HG02885 (cell line): ENCODE results near the gene PPP1R13L.

Experiments used
- ATAC-seq: cut with Tn5 transposase; IDR thresholded peaks from one replicate; pipeline ENCODE4 v1.9.1; 2021; ENCODE audit warnings: mild to moderate bottlenecking; ENCODE audit not compliant: unreplicated experiment, poor library complexity

The PPP1R13L gene, protein sequence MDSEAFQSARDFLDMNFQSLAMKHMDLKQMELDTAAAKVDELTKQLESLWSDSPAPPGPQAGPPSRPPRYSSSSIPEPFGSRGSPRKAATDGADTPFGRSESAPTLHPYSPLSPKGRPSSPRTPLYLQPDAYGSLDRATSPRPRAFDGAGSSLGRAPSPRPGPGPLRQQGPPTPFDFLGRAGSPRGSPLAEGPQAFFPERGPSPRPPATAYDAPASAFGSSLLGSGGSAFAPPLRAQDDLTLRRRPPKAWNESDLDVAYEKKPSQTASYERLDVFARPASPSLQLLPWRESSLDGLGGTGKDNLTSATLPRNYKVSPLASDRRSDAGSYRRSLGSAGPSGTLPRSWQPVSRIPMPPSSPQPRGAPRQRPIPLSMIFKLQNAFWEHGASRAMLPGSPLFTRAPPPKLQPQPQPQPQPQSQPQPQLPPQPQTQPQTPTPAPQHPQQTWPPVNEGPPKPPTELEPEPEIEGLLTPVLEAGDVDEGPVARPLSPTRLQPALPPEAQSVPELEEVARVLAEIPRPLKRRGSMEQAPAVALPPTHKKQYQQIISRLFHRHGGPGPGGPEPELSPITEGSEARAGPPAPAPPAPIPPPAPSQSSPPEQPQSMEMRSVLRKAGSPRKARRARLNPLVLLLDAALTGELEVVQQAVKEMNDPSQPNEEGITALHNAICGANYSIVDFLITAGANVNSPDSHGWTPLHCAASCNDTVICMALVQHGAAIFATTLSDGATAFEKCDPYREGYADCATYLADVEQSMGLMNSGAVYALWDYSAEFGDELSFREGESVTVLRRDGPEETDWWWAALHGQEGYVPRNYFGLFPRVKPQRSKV

GRCh38 chr19:45404557-45405434, at the start of gene PPP1R13L:
PPP1R13L (minus strand) TSS chr19:45405069; CDS start chr19:45398318, 6,751 bp downstream.
- ATAC-seq = no peak

GRCh38 chr19:45451850-45452387, 47.0 kb upstream of the PPP1R13L start:
- ATAC-seq = no peak

DNA sequence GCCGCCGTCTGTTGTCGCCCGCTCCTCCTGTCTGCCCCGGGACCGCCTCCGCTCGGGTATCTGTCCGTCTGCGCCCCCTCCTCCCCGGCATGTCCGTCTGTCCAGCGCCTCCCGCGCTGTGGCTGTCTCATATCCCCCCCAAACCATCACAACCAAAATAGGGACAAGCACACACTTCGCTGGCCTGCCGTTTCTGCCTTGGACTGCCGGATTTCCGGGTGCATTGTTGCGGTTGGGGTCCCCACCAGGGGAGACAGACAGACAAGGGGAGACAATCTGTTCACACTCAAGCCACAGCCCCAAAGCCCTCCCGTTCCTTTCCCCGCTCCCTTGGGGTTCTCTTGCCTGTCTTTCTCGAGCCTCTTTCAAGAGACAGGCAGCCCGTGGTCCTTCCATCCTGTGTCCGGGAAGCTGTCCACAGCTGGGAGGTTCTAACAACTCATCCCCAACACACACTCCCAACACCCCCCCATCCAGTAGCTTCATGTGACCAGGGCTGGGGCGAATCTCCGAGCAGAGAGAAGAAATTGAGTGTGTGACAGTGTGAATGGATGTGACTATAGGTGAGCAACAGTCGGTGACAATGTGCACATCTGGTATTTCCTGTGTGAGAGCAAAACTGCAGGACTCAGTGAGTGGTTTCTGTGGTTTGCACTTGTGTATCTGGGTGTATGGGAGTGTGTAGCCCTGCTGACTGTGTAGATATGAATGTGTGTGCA, 46.4 kb upstream of the PPP1R13L start:
- peak; percentile 14 for ATAC-seq

DNA sequence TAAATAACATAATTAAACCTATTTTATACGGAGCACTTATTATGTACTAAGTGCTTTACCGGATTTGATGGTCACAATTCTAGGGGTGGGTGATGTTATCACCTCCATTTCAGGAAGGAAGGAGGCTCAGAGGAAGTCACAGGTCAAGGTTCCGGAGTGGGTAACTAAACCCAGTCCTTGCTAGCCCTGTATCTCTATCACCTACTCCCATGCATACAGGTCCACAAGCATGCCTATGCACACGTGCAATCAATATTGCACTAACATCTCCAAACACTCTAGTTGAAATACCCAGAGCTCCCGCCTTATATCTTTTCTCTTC, 45.1 kb upstream of the PPP1R13L start:
- peak; percentile 9 for ATAC-seq

- no peak for ATAC-seq
Measured at GRCh38 chr19:45448887-45449299, 44.0 kb upstream of the PPP1R13L start.

- no peak for ATAC-seq
Measured at GRCh38 chr19:45448425-45448756, 43.5 kb upstream of the PPP1R13L start.

DNA sequence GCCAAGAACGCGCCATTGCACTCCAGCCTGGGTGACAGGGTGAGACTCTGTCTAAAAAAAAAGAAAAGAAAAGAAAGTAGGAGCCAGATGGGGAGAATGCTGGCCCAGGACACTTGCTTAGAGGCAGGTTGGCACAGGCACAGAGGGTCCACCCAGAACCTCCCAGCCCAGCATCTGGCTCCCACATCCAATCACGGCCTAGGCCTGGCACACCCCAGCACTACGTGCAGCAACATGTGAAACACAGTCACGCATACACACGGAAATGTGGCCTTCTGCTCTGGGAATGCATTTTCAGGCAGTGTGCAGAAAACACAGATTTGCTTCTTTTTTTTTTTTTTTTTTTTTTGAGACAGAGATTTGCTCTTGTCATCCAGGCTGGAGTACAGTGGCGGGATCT, 42.1 kb upstream of the PPP1R13L start:
- ATAC-seq = no peak

DNA sequence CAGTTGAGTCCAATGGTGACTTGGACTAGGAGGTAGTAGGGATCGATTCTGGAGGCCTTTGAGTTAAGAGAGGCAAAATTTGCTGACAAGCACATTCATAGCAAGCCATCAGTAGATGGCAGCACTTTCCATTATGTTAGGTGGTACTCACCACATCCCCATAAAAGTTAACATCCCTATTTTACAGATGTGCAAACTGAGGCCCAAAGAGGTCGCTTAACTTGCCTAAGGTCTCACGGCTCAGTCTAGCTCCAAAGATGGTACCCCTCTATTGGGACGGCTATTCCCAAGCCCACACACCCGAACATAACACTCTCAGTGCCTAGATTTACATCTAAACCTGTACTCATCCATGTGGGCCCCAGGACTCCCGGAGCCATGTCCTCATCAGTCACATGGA, 41.4 kb upstream of the PPP1R13L start:
- no peak for ATAC-seq

DNA sequence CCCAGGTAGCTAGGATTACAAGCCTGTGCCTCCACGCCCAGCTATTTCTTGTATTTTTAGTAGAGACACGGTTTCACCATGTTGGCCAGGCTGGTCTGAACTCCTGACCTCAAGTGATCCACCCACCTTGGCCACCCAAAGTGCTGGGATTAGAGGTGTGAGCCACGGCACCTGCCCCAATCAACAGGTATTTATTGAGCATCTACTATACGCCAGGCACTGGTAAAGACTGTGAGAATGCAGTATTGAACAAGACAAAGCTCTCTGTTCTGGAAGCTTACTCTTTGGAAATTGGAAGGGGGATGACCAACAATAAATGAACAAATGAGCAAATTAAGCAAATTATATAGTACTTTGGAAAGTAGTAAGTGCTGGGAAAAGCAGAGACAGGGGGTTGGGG, 40.3 kb upstream of the PPP1R13L start:
- ATAC-seq = no peak

DNA sequence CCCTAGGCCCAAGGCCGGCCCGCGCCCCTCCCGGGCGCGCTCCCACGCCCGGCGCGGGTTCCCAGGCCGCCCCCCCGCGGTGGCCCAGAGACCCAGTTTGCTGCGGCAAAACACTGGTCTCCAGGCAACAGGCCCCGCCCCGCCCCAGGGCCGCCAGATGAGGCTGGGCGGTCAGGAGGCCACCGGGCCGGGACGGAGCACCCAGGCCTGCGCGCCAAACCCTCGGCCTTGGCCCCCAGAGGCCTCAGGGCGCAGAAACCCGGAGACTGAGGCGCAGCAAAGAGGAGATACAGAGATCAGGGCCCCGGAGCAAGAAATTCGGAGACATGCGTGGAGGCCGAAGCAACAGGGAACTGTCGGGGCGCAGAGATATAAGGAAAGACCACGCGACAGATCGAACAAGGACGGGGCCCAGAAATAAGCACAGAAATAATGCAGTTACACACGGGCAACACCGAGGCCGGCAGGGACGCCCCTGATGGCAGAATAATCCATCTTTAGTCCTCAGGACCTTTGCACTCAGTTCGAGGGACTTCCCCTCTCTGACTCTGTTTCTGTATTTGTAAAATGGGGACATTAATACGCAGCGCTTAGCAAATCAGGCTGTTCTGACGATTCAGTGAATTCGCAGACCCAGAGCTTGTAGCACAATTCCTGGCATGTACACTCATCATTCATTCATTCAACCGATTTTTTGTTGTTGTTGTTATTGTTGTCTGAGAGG, 39.6 kb upstream of the PPP1R13L start:
- peak; percentile 64 for ATAC-seq

- no peak for ATAC-seq
Measured at GRCh38 chr19:45443462-45444317, 38.8 kb upstream of the PPP1R13L start.

- ATAC-seq = no peak
Measured at GRCh38 chr19:45442778-45443461, 38.1 kb upstream of the PPP1R13L start.

DNA sequence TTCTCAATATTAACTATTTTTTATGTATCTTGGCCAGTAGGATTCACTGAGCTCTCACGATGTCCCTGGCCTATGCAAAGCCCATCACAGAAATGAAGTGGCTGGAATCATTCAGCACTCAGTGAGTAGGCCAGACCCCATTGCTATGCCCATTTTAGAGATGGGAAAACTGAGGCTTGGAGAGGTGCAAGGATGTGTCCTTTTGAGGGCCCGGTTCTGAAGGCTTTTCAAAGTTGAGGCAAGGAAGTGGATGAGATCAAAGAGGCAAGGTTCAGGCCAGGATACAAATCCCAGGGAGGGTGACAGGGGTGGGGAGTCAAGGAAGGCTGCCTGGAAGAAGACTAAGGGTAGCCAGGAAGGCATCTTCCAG, 37.5 kb upstream of the PPP1R13L start:
- no peak for ATAC-seq

DNA sequence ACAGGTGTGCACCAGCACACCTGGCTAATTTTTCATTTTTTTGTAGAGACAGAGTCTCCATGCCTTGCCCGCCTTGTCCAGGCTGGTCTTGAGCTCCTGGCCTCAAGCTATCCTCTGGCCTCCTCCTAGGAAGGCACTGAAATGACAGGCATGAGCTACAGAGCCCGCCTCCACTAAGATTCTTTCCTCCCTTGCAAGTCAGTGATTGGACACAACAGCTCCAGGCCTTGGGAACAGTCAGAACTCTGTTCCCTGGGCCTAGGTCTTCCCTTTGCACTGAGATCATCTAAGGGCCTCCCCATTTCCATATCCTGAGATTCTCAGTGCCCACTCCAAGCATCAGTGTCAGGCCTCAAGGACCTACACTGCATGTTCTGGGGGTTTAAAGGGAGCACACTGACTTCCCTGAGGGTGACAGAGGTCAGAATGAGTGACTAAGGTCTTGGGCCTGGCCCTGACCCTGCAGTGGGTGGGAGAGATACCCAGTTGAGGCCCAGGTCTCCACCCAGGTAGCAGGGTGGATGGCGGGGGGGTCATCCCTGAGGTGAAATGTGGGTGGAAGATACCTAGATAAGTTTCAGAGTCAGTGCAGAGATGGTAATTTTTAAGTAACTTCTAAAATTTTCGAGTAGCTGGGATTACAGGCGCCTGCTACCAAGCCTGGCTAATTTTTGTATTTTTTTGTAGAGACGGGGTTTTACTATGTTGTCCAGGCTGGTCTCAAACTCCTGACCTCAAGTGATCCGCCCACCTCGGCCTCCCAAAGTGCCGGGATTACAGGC, 36.2 kb upstream of the PPP1R13L start:
- ATAC-seq = no peak

GRCh38 chr19:45440259-45440638, 35.4 kb upstream of the PPP1R13L start:
- no peak for ATAC-seq

- ATAC-seq = peak; percentile 71
Measured at GRCh38 chr19:45439569-45440258, 34.8 kb upstream of the PPP1R13L start.

GRCh38 chr19:45439190-45439568, 34.3 kb upstream of the PPP1R13L start:
- no peak for ATAC-seq
